HK-2 (cell line): Measurements from ENCODE around the gene OSMR.
"Not testable (repeated sequence)": the region's sequence is repeated elsewhere in the genome, so short reads cannot be mapped to it uniquely, and the experiment has no call there.

Experiments
- DNase-seq: peaks from one replicate; pipeline ENCODE4 v3.0.0-alpha.2; 2018; ENCODE audit not compliant: unreplicated experiment

Gene OSMR

GRCh38 chr5:38831117-38831516, 14.7 kb upstream of the OSMR start:
- DNase-seq = no peak

GRCh38 chr5:38831909-38832308, 13.9 kb upstream of the OSMR start:
- no peak for DNase-seq

GRCh38 chr5:38832810-38833209, 13.0 kb upstream of the OSMR start:
- DNase-seq = no peak

GRCh38 chr5:38835887-38836286, 9.9 kb upstream of the OSMR start:
- DNase-seq = no peak

- DNase-seq = no peak
Measured at GRCh38 chr5:38837416-38837815, 8.4 kb upstream of the OSMR start.

- no peak for DNase-seq
Measured at GRCh38 chr5:38837932-38838331, 7.9 kb upstream of the OSMR start.

- no peak for DNase-seq
Measured at GRCh38 chr5:38843665-38844064, 2.1 kb upstream of the OSMR start.

- DNase-seq = peak; percentile 44
Measured at GRCh38 chr5:38846379-38847011, 683 bp downstream of the OSMR start.

- DNase-seq = no peak
Measured at GRCh38 chr5:38847559-38848347, 1.9 kb downstream of the OSMR start.

GRCh38 chr5:38848637-38849036, 2.8 kb downstream of the OSMR start:
- no peak for DNase-seq

GRCh38 chr5:38851640-38852039, 5.8 kb downstream of the OSMR start:
- DNase-seq = not testable (repeated sequence)

GRCh38 chr5:38853753-38854470, 8.1 kb downstream of the OSMR start:
- no peak for DNase-seq

- DNase-seq = no peak
Measured at GRCh38 chr5:38854907-38855306, 9.1 kb downstream of the OSMR start.

GRCh38 chr5:38856660-38857059, 10.8 kb downstream of the OSMR start:
- DNase-seq = no peak

GRCh38 chr5:38858839-38859238, 13.0 kb downstream of the OSMR start:
- DNase-seq = no peak

- DNase-seq = not testable (repeated sequence)
Measured at GRCh38 chr5:38861986-38862770, 16.4 kb downstream of the OSMR start.

- DNase-seq = peak; percentile 24
Measured at GRCh38 chr5:38866362-38867031, 20.7 kb downstream of the OSMR start.

GRCh38 chr5:38867032-38867398, 21.2 kb downstream of the OSMR start:
- DNase-seq = no peak

- no peak for DNase-seq
Measured at GRCh38 chr5:38867416-38867815, 21.6 kb downstream of the OSMR start.

- DNase-seq = no peak
Measured at GRCh38 chr5:38870595-38870994, 24.8 kb downstream of the OSMR start.

GRCh38 chr5:38871058-38871605, 25.3 kb downstream of the OSMR start:
- no peak for DNase-seq
